ENCODE results near the gene UGT1A5. TPM values are rescaled to one million over a fixed set of nuclear protein-coding genes. Genes with fewer than 3 reads are reported as not detected.

The UGT1A5 gene
- total and polyA plus RNA-seq, 2 of the 13 experiments (the other 11 are each of a cell fraction or from before 2014, with no cell fraction given): not detected

DNA sequence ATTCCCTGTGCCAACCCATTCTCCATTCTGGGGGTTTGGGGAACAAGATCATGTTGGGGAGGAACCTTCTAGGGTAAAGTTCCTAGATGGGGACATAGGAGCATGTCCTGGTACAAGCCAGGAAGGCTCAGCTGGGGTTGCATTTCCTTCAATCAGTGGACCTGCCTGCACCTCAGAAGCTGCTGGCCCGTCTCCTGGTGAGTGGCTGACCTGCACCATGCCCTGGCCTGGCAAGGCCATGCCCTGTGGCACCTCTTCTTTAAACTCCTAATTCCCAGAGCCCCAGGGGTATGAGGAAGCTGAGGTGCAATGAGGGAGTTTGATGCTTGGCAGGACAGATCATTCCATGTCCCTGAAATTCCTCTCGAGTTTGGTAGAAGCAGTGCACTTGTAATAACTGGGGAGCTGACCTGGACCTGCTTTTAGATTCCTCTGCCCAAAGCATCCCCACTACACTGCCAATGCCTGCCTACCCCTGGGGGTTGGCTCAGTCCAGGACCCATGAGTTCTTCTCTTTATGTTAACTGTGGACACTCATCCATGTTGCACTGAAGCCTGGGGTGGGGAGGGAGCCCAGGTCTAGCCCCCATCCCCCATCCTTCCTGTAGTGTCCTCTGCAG is 90.7 kb downstream of the UGT1A5 start:
- in situ Hi-C loops (cut with HindIII; ENCODE audit: extremely low pct_ligation_motif_present, low pct_unique_long_range_greater_than_20kb): no loop called here
- H3K79me2 ChIP-seq (ENCODE audit: insufficient read depth, low read length): no peaks in the 10 kb centered on the region
- no peaks in the 10 kb centered on the region for H3K4me1 ChIP-seq (ENCODE audit: insufficient read depth, low read length)
- no peaks in the 10 kb centered on the region for H4K20me1 ChIP-seq (ENCODE audit: insufficient read depth, low read length)
- H3K27ac ChIP-seq (ENCODE audit: extremely low read length, insufficient read depth, low read length): no peak overlapping the region
- intact Hi-C loops (cut with micrococcal nuclease; ENCODE audit: unreplicated experiment): no loop called here
- WGBS (ENCODE audit: low lambda C conversion rate): 17% methylated on average over 1 of the region's 2 CpGs
- no peaks in the 10 kb centered on the region for H3K9me3 ChIP-seq (ENCODE audit: low read length)
- H2AFZ ChIP-seq (ENCODE audit: low read length): no peak overlapping the region
- BruUV-seq (replicated peaks): no TSS peak
- FAIRE-seq: no peak
- peaks cover 0 to 52% of the 10 kb centered on the region in 2 experiments; a peak in 3 of 5 replicates for H3K27me3 ChIP-seq (ENCODE audit: control insufficient read depth in 1 of 2, insufficient read depth in 2 of 2, low read length in 2 of 2)
- no peak overlapping the region for H3K4me2 ChIP-seq (ENCODE audit: low read depth, low read length)
- ATAC-seq: no peak
- H3K36me3 ChIP-seq (replicated peaks in 1 of 2; ENCODE audit: control insufficient read depth in 1 of 2, insufficient read depth in 2 of 2, low read length in 2 of 2): no peaks in the 10 kb centered on the region
- ChIA-PET CTCF (ENCODE audit: low intra/inter-chr PET ratio, low total read pairs) (no interaction called here), POLR2A (no interaction called here)
- no peak for DNase-seq (ENCODE audit: low spot score)
- no peak overlapping the region for H3K9ac ChIP-seq (ENCODE audit: insufficient read depth, low read depth, low read length)
- H3K4me3 ChIP-seq (replicated peaks in 1 of 3; ENCODE audit: insufficient read depth in 1 of 3, low read depth in 2 of 3, low read length in 3 of 3): no peak overlapping the region
- TF ChIP-seq ASH2L (IDR thresholded peaks at IDR 0.05; ENCODE audit: insufficient read length, low read depth, low read length) (no peak), ZSCAN5A (CRISPR knock-in tag; IDR thresholded peaks at IDR 0.05; ENCODE audit: borderline replicate concordance) (no peak), GZF1 (CRISPR knock-in tag; IDR thresholded peaks at IDR 0.05) (no peak), ZNF3 (CRISPR knock-in tag; IDR thresholded peaks at IDR 0.05) (no peak), MBD4 (IDR thresholded peaks at IDR 0.05; ENCODE audit: borderline replicate concordance, low read length) (no peak), PBX2 (CRISPR knock-in tag; IDR thresholded peaks at IDR 0.05) (no peak), ZNF17 (CRISPR knock-in tag; IDR thresholded peaks at IDR 0.05) (no peak), IKZF1 (IDR thresholded peaks at IDR 0.05) (no peak), POLR2AphosphoS2 (IDR thresholded peaks at IDR 0.05; ENCODE audit: low read depth, low read length) (no peak), FOSL2 (CRISPR knock-in tag; IDR thresholded peaks at IDR 0.05) (no peak)
- TF ChIP-seq, protein P1, sequence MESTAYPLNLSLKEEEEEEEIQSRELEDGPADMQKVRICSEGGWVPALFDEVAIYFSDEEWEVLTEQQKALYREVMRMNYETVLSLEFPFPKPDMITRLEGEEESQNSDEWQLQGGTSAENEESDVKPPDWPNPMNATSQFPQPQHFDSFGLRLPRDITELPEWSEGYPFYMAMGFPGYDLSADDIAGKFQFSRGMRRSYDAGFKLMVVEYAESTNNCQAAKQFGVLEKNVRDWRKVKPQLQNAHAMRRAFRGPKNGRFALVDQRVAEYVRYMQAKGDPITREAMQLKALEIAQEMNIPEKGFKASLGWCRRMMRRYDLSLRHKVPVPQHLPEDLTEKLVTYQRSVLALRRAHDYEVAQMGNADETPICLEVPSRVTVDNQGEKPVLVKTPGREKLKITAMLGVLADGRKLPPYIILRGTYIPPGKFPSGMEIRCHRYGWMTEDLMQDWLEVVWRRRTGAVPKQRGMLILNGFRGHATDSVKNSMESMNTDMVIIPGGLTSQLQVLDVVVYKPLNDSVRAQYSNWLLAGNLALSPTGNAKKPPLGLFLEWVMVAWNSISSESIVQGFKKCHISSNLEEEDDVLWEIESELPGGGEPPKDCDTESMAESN (CRISPR knock-in tag; conservative IDR thresholded peaks at IDR 0.05): no peak
- TF ChIP-seq, protein P2, sequence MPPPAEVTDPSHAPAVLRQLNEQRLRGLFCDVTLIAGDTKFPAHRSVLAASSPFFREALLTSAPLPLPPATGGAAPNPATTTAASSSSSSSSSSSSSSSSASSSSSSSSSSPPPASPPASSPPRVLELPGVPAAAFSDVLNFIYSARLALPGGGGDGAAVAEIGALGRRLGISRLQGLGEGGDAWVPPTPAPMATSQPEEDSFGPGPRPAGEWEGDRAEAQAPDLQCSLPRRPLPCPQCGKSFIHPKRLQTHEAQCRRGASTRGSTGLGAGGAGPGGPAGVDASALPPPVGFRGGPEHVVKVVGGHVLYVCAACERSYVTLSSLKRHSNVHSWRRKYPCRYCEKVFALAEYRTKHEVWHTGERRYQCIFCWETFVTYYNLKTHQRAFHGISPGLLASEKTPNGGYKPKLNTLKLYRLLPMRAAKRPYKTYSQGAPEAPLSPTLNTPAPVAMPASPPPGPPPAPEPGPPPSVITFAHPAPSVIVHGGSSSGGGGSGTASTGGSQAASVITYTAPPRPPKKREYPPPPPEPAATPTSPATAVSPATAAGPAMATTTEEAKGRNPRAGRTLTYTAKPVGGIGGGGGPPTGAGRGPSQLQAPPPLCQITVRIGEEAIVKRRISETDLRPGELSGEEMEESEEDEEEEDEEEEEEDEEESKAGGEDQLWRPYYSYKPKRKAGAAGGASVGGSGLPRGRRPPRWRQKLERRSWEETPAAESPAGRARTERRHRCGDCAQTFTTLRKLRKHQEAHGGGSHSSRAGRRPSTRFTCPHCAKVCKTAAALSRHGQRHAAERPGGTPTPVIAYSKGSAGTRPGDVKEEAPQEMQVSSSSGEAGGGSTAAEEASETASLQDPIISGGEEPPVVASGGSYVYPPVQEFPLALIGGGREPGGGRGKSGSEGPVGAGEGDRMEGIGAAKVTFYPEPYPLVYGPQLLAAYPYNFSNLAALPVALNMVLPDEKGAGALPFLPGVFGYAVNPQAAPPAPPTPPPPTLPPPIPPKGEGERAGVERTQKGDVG (CRISPR knock-in tag; IDR thresholded peaks at IDR 0.05; ENCODE audit: borderline replicate concordance): no peak

Data from HepG2 (cell line).